CD4-positive, alpha-beta T cell treated with Interferon gamma for 1 hour (primary cell): ENCODE results near the gene CATSPER3.

ENCODE experiments used
- DNase-seq: peaks from one replicate; pipeline ENCODE4 v3.0.0-alpha.2; 2020

Gene CATSPER3

GRCh38 chr5:135011355-135012032 is 43.8 kb downstream of the CATSPER3 start:
- DNase-seq, result no peak

- DNase-seq, result no peak
These were observed 44.4 kb downstream of the CATSPER3 start for GRCh38 chr5:135012033-135012588.

GRCh38 chr5:135012951-135013391 is 45.3 kb downstream of the CATSPER3 start:
- no peak for DNase-seq

- DNase-seq, result no peak
These were observed 45.7 kb downstream of the CATSPER3 start for GRCh38 chr5:135013445-135013844.

GRCh38 chr5:135013947-135014570 is 46.4 kb downstream of the CATSPER3 start:
- no peak for DNase-seq

GRCh38 chr5:135015942-135016341 is 48.2 kb downstream of the CATSPER3 start:
- no peak for DNase-seq

- no peak for DNase-seq
These were observed 49.2 kb downstream of the CATSPER3 start for GRCh38 chr5:135016861-135017290.

GRCh38 chr5:135018457-135018856 is 50.8 kb downstream of the CATSPER3 start:
- no peak for DNase-seq

GRCh38 chr5:135019314-135019713 is 51.6 kb downstream of the CATSPER3 start:
- no peak for DNase-seq

GRCh38 chr5:135020111-135020895 is 52.6 kb downstream of the CATSPER3 start:
- no peak for DNase-seq

- DNase-seq, result no peak
These were observed 57.4 kb downstream of the CATSPER3 start for GRCh38 chr5:135024956-135025729.

GRCh38 chr5:135025730-135026644 is 58.3 kb downstream of the CATSPER3 start:
- DNase-seq, result no peak

GRCh38 chr5:135026645-135027265 is 59.0 kb downstream of the CATSPER3 start:
- no peak for DNase-seq

GRCh38 chr5:135027266-135027696 is 59.6 kb downstream of the CATSPER3 start:
- no peak for DNase-seq

GRCh38 chr5:135027697-135028615 is 60.2 kb downstream of the CATSPER3 start:
- no peak for DNase-seq

GRCh38 chr5:135028791-135029476 is 61.2 kb downstream of the CATSPER3 start:
- DNase-seq, result no peak

GRCh38 chr5:135029477-135030122 is 61.9 kb downstream of the CATSPER3 start:
- no peak for DNase-seq

GRCh38 chr5:135030123-135030955 is 62.6 kb downstream of the CATSPER3 start:
- no peak for DNase-seq
